HG02571 (cell line): ENCODE measurements around the gene FTCD.
"Not testable (repeated sequence)": the region's sequence is repeated elsewhere in the genome, so short reads cannot be mapped to it uniquely, and the experiment has no call there.

Source experiments
- ATAC-seq: cut with Tn5 transposase; IDR thresholded peaks from one replicate; pipeline ENCODE4 v1.9.1; 2021; ENCODE audit warnings: mild to moderate bottlenecking, moderate library complexity; ENCODE audit not compliant: unreplicated experiment

The FTCD gene

DNA sequence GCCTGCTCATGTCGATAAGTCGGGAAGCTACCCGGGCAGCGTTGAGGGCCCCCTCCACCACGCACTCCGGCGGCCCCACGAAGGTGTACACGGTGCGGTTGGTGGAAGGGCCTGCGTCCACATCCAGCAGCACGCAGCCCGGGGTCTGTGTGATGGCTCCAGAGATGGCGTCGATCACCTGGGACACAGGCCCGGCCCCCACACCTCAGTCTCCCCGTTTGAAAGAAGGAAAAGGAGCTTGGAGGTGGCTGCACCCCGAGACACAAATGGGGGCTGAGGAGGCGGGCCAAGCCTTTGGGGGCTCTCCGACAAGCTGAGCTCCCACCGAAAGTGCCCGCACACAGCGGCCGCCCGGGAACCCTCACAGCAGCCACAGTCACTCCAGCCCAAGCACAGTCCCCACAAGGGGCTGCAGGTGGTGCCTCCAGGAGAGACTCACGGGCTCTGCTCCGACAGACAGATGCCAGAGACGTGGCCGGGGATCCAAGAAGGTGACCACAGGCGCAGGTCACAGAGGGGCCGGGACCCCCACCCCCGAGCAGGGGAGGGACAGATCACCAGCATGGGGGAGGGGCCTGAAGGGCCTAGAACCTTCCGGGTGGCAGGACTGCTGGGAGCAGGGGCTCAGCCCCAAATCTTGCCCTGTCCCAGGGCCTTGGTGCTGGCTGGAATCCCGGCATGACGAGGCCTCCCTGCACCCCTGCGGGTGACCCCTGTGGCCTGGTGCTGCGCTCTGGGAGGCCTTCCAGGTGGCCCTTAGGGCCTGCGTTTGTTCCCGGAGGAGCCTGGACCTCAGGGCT, 1.0 kb downstream of the FTCD start:
- ATAC-seq, result no peak

DNA sequence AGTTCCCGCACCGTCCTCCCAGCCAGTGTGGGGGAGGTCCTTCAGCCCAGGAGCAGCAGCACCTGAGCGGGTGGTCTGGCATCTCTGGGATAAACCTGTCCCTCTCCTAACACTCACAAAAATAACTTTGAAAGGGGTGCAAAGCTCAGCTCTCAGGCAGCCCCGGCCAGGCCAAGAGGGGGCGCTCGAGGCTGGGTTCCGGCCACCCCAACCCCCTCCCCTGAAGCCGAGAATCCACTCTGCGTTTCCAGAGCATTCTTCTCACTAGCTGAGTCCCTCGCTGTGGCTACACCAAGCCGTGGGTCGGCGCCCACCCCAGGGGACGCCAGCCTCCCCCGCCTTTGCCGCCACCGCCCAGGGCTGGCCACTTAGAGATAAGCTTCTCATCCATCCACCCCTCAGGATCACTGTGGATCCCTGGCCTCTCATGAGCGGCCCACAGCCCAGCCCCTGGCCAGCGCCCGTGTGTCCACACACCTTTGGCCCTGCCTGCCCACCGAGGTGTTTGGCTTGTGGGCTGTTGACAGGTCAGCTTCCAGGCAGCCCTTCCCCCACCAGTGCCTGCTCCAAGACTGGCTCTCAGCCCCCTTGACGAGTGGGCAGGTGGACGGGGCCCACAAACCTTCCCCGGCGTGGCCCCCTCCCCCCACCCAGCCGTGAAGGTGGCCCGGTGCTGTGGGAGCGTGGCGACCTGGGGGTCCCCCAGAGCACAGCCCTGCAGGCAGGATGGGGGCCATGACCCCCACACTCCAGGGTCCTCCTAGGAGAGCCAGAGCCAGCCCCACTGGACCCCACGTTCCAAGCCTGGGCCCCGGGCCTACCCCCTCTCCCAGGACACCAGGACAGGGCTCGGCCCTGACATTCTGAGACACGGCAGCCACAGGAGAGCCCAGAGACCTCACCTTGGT, 1.9 kb downstream of the FTCD start:
- ATAC-seq, result no peak

DNA sequence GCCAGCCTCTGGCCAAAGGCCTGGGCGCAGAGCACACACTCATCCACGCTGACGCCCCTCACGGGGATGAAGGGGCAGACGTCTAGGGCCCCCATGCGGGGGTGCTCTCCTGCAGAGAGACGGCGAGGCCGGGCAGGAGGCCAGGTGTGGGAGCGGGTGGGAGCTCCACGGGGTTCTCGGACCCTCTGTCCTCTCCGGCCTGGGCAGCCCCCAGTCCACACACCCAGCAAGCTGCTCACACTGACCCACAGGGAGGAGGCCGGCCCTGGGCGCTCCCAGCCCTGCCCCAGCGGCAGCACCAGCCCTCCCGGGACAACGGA, 2.5 kb downstream of the FTCD start:
- no peak for ATAC-seq

DNA sequence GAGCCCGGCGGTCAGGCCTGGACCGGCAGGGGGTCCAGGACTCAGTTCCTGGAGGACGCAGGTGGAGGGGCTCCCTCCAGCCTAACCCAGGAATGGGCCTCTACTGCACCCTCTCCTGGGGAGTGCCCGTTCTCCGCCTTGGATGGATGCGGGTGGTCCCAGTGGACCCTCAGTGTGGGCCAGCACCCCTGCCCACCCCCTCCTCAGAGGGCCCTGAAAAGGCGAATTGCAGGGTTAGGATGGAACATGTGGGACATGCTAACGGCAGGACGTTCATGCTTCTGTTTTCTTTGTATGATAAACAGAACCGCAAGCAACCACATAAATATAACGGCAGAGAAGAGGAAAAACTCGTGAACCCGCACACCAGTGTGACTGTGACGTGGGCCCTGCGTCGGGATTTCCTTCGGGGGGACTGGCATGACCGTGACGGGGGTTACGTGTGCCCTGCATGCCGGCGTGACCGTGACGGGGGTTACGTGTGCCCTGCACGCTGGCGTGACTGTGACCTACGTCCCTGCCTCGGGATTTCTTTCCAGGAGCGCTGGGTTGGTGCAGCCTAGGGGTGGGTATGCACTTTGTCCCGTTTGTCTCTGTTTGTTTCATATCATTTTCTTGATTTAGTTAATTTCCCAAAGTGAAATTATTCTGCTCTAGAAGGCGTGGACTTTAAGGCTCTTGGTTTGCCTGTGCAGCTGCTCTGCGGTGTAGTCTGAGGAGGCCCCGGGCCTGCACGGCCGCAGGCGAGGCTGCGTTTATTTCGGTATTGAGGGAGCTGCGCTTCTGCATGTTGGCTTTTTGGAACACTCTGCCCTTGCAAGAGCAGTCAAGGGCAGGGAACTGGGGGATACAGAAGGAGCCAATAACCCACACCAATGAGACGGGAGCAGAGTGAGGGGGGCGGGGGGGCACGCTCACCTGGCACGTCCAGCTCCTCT, 3.1 kb downstream of the FTCD start:
- ATAC-seq, result no peak

DNA sequence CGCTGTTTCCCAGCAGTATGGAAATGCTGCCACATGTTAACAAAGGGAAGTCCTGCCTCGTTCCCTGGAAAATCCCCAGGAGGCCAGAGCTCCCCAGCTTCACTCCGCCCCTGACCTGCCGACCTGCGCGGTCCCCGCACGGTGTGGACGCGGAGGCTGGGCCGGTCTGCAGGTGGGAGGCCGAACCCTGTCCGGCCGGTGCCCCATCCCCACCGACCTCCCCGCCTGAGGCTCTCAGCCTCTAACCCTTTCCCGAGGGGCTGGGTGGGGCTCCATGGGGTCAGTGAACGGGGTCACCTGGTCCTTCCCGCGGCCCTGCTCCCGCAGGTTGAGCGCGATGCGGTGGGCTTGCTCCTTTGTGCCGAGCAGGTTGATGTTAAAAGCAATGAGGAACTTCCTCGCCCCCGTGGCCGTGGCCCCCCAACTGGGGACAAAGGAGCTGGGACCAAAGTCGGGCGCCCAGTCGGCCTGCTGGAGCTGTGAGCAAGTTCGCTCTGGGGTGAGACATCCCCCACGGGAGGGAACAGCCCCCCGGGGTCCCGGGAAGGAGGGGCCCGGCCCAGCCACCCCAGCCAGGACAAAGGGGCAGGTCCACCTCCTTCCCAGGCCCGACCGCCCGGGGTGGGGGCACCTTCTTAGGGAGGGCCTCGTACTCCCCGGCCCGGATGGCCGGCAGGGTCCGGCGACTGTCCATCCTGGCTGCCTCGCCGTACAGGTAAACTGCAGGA, 4.0 kb downstream of the FTCD start:
- no peak for ATAC-seq

DNA sequence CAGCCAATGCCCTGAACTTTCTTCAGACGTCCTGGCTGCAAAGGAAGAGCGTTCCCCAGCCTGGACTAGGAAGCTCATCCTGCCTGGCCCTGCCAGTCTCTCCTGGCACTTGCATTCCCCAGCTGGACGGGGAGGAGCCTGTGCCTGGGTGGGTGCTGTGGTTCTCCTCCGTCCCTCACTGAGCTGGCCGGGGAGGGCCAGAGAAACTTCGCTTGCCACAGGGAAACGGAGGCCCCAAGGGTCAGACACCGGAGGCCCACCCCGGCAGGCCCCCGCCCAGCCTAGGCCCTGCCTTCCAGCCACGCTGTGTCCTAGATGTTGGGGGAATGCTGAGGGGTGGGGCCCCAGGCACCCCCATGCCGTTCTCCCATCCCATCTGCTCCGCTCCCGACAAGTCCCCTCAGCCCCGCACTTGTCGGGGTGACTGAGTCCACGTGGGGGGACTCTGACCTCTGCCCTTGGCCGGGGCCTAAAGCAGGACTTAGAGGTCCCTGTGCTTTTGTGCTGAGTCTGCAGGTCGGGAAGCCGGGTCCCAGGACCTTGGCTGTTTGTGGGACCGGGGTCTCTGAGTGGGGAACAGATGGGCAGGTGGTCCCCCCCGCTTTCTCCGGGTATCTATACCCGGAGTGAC, 4.8 kb downstream of the FTCD start:
- no peak for ATAC-seq

DNA sequence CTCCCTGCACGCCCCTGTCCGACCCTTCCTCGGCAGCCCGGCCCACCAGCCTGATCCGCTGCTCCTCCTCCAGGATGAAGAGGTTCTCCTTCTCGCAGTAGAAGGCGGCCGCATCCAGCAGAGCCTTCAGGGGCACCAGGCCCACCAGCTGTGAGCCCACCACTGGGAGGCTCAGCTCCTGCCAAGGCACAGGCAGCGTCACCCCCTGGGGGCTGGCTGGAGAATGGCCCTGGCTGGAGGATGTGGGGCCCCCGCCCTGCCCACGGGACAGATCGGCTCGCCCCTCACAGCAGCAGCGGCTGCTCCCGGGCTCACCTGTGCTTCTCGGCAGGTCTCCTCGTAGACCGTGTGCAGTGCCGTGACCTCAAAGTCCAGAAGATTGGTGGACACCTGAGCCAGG, 5.3 kb downstream of the FTCD start:
- no peak for ATAC-seq

DNA sequence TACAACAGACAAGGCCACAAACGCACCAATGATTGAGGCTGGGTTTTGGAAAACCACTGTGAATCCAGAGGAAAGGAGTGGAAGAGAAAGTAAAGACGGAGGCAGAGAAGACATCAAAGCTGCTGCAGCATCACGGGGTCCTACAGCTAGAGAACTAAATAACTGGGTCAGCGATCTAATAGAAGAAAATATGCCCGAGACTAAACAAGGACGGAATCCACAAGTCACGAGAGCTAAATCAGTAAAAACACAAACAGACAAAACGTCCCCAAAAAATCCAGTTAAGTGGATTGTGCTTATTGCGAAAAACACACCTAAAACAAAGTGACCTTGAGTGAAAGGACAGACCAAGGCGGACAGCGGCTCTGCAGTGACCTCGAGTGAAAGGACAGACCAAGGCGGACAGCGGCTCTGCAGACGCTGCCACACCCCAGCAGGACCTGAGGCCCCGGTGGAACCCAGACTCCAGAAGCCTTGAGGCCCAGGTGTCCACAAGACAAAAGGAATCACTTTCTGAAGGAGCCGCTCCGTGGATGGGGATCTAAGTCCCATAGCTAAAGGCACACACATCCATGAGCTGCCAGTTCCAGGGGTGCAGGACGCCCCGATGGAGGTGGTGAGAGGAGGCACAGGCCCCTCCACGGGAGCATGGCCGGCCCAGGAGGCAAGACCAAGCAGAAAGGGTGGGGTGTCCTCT, 6.0 kb downstream of the FTCD start:
- ATAC-seq, result no peak

DNA sequence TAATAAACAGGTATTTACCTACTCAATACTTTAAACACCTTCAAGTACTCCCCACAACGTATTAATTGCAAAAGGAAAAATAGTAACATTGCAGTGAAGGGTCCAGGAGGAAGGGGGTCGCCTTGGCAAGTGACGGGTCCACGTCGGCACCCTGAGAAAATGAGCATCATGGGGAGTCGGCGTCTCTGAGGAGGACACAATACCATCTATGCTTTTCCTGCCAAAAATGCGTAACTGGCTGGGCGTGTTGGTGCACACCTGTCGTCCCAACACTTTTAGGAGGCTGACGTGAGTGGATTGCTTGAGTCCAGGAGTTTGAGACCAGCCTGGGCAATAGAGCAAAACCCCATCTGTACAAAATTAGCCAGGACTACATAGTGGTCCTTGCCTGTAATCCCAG, 7.3 kb downstream of the FTCD start:
- no peak for ATAC-seq

DNA sequence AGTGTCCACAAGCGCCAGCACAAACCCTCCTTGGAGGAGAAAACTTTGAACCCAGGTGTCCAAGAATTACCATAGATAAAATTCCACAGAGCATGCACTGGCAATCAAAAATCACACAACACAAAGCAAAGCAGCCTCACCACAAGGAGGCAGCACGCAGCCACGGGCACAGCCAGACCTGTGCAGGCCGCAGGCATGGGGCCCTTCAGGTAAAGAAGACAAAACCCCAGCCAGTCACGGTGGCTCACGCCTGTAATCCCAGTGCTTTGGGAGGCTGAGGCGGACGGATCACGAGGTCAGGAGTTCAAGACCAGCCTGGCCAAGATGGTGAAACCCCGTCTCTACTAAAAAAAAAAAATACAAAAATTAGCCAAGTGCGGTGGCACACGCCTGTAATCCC, 8.0 kb downstream of the FTCD start:
- not testable (repeated sequence) for ATAC-seq

DNA sequence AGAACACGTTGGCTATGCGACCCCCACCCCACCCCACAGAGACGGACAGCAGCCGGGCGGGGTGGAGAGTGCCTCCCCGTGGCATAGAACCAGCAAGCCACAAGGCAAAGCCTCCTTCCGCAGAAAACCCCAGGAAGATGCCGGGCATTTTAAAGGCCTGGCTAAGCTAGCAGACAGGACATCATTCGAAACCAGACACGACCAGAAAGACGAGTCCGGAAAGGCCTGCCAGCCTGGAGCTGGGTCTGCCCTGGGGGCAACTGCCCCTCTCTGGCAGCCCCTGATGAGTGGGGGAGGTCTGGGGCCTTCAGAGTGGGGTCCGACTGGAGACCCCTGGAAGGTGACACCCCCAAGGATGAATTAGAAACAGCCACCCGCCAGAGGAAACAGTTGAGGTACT, 8.5 kb downstream of the FTCD start:
- ATAC-seq, result no peak

DNA sequence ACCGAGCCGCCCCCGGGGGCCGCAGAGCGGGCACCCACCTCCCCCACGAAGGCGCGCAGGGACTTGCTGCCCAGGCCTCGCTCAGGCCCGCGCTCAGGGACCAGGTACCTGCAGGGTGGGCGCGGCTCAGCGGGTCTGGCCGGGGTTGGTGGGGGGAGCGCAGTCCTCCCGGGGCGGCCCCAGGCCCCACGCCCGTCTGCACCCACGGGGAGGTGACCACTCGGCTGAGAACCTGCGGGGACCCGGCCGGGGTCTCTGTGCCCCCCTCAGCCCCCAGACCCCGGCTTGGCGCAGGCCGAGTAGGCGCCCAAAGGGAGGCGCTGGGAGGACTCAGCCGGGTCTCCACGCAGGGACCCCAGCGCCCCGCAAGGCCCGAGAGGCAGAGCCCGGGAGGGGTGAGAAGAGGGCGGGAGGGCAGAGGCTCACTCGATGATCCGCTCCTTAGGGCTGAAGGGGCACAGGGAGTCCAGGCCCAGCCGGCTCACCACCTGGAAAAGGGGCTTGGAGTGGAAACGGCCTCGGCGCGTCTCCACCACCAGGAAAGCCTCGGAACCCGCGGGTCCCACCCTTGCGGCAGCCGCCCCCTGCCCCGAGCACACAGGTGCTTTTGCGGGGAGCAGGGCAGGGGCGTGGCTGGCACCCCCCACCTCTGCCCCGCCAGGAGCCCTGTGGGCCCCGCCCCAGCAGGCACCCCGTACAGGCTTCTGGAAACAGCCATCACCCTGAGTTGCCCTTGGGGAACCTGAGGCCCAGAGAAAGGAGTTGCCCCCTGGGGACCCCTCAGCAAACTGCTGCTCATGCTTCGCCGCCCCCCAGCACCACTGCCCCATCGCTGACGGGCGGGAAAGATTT, 9.3 kb downstream of the FTCD start:
- no peak for ATAC-seq

DNA sequence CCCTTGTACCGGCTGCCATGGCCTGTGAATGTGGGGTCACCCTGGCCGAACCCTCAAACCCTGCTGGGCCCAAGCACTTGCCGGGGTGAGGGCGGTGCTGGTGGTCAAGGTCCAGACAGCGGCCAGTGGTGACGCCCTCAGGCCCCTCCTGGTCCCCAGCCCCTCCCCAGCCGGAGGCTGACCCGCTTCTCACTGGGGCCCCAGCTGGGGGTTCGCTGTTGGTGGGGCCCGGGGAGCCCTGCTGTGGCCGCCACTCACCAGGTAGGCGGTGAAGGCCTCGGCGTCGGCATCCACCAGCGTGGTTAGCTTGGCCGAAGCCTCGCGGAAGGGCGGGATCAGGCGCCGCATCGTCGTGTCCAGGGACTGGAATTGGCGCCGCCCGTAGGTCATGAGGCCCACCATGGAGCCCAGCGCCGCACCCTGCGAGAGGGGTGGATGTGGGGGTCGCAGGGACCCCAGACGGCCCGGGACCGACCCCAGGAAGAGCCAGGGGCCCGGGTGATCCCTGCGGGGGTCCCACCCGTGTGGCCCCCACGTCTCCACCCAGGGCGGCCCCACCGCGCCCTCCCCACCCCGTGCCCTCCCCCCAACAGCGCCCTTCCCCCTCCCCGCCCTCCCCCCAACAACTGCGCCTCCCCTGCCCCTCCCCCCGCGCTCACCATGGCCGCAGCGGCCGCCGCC, 10.1 kb downstream of the FTCD start:
- no peak for ATAC-seq

DNA sequence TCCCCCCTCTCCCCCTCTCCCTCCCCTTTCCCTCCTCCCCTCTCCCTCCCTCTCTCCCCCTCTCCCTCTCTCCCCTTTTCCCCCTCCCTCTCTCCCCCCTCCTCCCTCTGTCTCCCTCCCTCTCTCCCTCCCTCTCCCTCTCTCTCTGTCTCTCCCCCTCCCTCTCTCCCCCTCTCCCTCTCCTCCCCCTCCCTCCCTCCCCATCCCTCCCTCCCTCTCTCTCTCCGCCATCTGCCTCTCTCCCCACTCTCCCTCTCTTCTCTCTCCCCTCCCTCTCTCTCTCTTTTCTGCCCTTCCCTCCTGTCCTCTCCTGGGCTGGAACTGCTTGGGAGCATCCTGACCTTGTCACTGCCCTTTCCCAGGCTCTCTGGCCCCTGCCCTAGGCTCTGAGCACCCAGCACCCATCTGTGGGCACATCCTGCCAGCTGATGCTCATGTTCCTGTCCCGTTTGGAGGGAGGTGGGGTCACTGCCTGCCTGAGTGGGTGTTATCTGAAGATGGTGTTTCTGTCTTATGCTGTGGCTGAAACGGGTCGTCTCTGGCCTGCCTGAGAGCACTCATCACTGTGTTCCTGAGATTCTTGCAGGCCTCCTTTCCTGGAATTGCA, 10.8 kb downstream of the FTCD start:
- no peak for ATAC-seq

DNA sequence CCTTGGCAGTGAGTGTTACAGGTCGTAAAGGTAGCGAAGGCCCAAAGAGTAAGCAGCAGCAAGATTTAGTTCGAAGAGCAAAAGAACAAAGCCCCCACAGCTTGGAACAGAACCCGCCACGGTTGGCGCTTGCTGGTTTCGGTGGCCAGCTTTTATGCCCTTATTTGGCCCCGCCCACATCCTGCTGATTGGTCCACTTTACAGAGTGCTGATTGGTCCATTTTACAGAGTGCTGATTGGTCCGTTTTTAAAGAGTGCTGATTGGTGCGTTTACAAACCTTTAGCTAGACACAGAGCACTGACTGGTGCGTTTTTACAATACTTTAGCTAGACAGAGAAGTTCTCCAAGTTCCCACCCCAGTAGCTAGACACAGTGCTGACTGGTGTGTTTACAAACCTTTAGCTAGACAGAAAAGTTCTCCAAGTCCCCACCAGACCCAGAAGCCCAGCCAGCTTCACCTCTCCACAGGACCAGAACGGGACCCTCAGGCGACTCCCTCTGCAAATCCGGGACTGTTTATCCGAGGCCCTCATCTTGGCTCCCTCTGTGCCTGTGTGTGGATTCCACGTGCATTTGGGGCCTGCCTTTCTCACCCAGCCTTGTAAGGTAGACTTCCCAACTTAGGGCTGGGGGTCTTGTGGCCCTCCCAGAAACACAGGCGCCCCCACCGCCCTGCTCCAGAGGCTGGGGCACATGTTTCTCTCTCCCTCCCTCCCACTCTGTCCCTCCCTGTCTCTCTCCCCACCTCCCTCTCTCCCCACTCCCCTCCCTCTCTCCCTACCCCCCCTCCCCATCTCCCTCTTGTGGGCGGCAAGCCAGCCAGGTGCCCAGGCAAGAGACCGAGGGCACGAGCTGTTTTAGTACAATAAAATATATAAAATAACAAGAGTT, 12.6 kb downstream of the FTCD start:
- ATAC-seq, result no peak

DNA sequence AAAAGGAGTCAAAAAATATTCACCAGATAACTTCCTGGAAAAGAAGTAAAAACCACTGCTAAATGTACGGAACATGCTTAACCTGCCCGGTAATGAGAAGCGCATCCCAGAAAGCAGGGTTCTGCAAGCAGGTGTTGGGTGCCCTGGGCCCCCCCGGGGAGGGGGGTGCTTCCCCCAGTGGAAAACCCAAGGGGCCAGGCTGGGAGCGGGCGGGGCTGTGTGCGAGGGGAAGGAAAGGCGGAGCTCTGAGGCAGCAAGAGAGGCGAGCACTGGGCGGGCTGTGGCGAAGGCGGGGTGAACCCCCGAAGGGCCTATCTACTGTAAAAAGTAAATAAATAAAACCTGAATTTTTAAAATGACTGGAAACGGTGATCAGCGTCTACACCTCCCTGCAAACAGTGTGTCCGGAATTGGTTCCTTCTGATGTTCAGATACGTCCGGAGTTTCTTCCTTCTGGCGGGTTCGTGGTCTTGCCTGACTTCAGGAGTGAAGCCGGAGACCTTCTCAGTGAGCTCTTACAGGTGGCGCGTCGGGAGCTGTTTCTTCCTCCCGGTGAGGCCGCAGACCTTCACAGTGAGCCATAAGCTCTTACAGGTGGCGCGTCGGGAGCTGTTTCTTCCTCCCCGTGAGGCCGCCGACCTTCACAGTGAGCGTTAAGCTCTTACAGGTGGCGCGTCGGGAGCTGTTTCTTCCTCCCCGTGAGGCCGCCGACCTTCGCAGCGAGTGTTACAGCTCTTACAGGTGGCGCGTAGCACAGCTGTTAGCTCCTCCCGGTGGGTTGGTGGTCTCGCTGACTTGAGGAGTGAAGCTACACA, 13.4 kb downstream of the FTCD start:
- ATAC-seq, result no peak
